ENCODE data around the gene CLDN10.

The CLDN10 gene

GRCh38 chr13:95523598-95523997 is 28.9 kb upstream of the CLDN10 start:
- no peaks in the 10 kb centered on the region for H4K20me1 ChIP-seq (ENCODE audit: insufficient read depth)
- no peaks in the 10 kb centered on the region for H3K4me1 ChIP-seq (ENCODE audit: low read depth, poor library complexity, severe bottlenecking)
- H3K27me3 ChIP-seq (ENCODE audit: insufficient read depth, low read depth) = no peaks in the 10 kb centered on the region
- no peak overlapping the region for H3K27ac ChIP-seq
- H3K9ac ChIP-seq = no peak overlapping the region
- no peaks in the 10 kb centered on the region for H3K36me3 ChIP-seq (ENCODE audit: insufficient read depth)
- H3K79me2 ChIP-seq (ENCODE audit: insufficient read depth, low read depth) = no peaks in the 10 kb centered on the region
- no peak for TF ChIP-seq CTCF (conservative IDR thresholded peaks at IDR 0.05; ENCODE audit: low read depth, low read length)
- H3K4me2 ChIP-seq = no peak overlapping the region
- no peak overlapping the region for H3K4me3 ChIP-seq (IDR thresholded peaks at IDR 0.05; ENCODE audit: insufficient read depth, low read depth, low read length)
- no peak overlapping the region for H2AFZ ChIP-seq (ENCODE audit: low read depth)

- Histone ChIP-seq H3K9ac (no peak overlapping the region), H3K79me2 (ENCODE audit: insufficient read depth, low read depth) (no peaks in the 10 kb centered on the region), H3K4me3 (IDR thresholded peaks at IDR 0.05; ENCODE audit: insufficient read depth, low read depth, low read length) (no peak overlapping the region), H3K27ac (no peak overlapping the region), H4K20me1 (ENCODE audit: insufficient read depth) (no peaks in the 10 kb centered on the region), H2AFZ (ENCODE audit: low read depth) (no peak overlapping the region), H3K4me1 (ENCODE audit: low read depth, poor library complexity, severe bottlenecking) (no peaks in the 10 kb centered on the region), H3K4me2 (no peak overlapping the region), H3K27me3 (ENCODE audit: insufficient read depth, low read depth) (no peaks in the 10 kb centered on the region), H3K36me3 (ENCODE audit: insufficient read depth) (no peaks in the 10 kb centered on the region)
- TF ChIP-seq CTCF (conservative IDR thresholded peaks at IDR 0.05; ENCODE audit: low read depth, low read length) = no peak
These were observed 28.1 kb upstream of the CLDN10 start for GRCh38 chr13:95524264-95524901.

- Histone ChIP-seq H4K20me1 (ENCODE audit: insufficient read depth) (no peaks in the 10 kb centered on the region), H3K4me2 (no peak overlapping the region), H2AFZ (ENCODE audit: low read depth) (no peak overlapping the region)
These were observed 24.6 kb upstream of the CLDN10 start for GRCh38 chr13:95527955-95528354.

GRCh38 chr13:95530178-95530577 is 22.3 kb upstream of the CLDN10 start:
- no peak overlapping the region for H3K4me3 ChIP-seq (IDR thresholded peaks at IDR 0.05; ENCODE audit: insufficient read depth, low read depth, low read length)
- H2AFZ ChIP-seq (ENCODE audit: low read depth) = no peak overlapping the region
- H3K27ac ChIP-seq = no peak overlapping the region
- no peak overlapping the region for H3K9ac ChIP-seq
- no peaks in the 10 kb centered on the region for H3K27me3 ChIP-seq (ENCODE audit: insufficient read depth, low read depth)
- no peaks in the 10 kb centered on the region for H3K4me1 ChIP-seq (ENCODE audit: low read depth, poor library complexity, severe bottlenecking)
- TF ChIP-seq CTCF (conservative IDR thresholded peaks at IDR 0.05; ENCODE audit: low read depth, low read length) = no peak
- no peak overlapping the region for H3K4me2 ChIP-seq
- H4K20me1 ChIP-seq (ENCODE audit: insufficient read depth) = no peaks in the 10 kb centered on the region
- H3K36me3 ChIP-seq (ENCODE audit: insufficient read depth) = no peaks in the 10 kb centered on the region
- H3K79me2 ChIP-seq (ENCODE audit: insufficient read depth, low read depth) = no peaks in the 10 kb centered on the region

More at GRCh38 chr13:95527955-95528354, 24.6 kb upstream of the CLDN10 start:
- H3K4me1 ChIP-seq (ENCODE audit: low read depth, poor library complexity, severe bottlenecking) = no peaks in the 10 kb centered on the region
- no peaks in the 10 kb centered on the region for H3K79me2 ChIP-seq (ENCODE audit: insufficient read depth, low read depth)
- H3K36me3 ChIP-seq (ENCODE audit: insufficient read depth) = no peaks in the 10 kb centered on the region
- H3K4me3 ChIP-seq (IDR thresholded peaks at IDR 0.05; ENCODE audit: insufficient read depth, low read depth, low read length) = no peak overlapping the region
- H3K27me3 ChIP-seq (ENCODE audit: insufficient read depth, low read depth) = no peaks in the 10 kb centered on the region
- H3K9ac ChIP-seq = no peak overlapping the region
- H3K27ac ChIP-seq = no peak overlapping the region
- TF ChIP-seq CTCF (conservative IDR thresholded peaks at IDR 0.05; ENCODE audit: low read depth, low read length) = no peak
